Measurements from ENCODE around the gene IL17F. TPM values are rescaled to one million over a fixed set of nuclear protein-coding genes. Genes with fewer than 3 reads are reported as not detected.

IL17F gene
- total RNA-seq: not detected

GRCh38 chr6:52244400-52244799, at the start of gene IL17F:
IL17F (minus strand) TSS chr6:52244500; CDS start chr6:52244429, 71 bp downstream.
- TF ChIP-seq, protein P1, sequence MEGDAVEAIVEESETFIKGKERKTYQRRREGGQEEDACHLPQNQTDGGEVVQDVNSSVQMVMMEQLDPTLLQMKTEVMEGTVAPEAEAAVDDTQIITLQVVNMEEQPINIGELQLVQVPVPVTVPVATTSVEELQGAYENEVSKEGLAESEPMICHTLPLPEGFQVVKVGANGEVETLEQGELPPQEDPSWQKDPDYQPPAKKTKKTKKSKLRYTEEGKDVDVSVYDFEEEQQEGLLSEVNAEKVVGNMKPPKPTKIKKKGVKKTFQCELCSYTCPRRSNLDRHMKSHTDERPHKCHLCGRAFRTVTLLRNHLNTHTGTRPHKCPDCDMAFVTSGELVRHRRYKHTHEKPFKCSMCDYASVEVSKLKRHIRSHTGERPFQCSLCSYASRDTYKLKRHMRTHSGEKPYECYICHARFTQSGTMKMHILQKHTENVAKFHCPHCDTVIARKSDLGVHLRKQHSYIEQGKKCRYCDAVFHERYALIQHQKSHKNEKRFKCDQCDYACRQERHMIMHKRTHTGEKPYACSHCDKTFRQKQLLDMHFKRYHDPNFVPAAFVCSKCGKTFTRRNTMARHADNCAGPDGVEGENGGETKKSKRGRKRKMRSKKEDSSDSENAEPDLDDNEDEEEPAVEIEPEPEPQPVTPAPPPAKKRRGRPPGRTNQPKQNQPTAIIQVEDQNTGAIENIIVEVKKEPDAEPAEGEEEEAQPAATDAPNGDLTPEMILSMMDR (IDR thresholded peaks at IDR 0.05; ENCODE audit: low read depth): no peak

DNA sequence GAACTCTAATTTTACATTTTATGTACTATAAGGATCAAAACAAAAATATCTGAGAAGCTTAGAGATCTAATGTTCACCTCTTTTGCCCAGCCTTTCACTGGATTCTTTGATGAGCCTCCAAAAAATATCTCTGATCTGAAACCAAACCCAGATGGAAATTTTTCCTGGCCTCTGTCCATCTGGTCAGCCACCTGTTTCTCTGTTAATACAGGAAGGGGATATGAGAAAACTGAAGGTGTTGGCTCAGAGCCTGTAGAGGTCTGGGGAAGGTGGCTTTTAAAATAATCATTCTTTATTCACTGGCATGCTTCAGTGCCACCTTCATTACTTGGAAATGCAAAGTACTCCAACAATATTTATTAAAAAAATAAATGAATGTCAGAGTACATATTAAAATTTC, 48.8 kb upstream of the IL17F start:
- TF ChIP-seq, protein P1 (IDR thresholded peaks at IDR 0.05; ENCODE audit: low read depth): no peak

- TF ChIP-seq, protein P1 (IDR thresholded peaks at IDR 0.05; ENCODE audit: low read depth): no peak
These were observed 44.5 kb upstream of the IL17F start for GRCh38 chr6:52288841-52289240.

GRCh38 chr6:52288216-52288615, 43.9 kb upstream of the IL17F start:
- TF ChIP-seq, protein P1 (IDR thresholded peaks at IDR 0.05; ENCODE audit: low read depth): no peak

- TF ChIP-seq, protein P1 (IDR thresholded peaks at IDR 0.05; ENCODE audit: low read depth): no peak
These were observed 42.6 kb upstream of the IL17F start for GRCh38 chr6:52286798-52287432.

- TF ChIP-seq, protein P1 (IDR thresholded peaks at IDR 0.05; ENCODE audit: low read depth): no peak
These were observed 41.1 kb upstream of the IL17F start for GRCh38 chr6:52285177-52286068.

GRCh38 chr6:52284460-52285176, 40.3 kb upstream of the IL17F start, which contains the start of gene MCM3:
MCM3 (minus strand) TSS chr6:52284742; CDS start chr6:52284674, 68 bp downstream.
- TF ChIP-seq, protein P1 (IDR thresholded peaks at IDR 0.05; ENCODE audit: low read depth): no peak

All from subcutaneous adipose tissue (tissue), 4 donors.